GM12892 (cell line): ENCODE data around the gene PLXNB3.
A peak's percentile ranks its signal among the peaks of the same experiment; 100 is the strongest.
"Not testable (repeated sequence)": the region's sequence is repeated elsewhere in the genome, so short reads cannot be mapped to it uniquely, and the experiment has no call there.

Source experiments
- DNase-seq: peaks from one replicate; pipeline ENCODE4 v3.0.0; 2011; ENCODE audit not compliant: insufficient read length
- FAIRE-seq: peaks from 2 replicates; lab custom pipeline; 2011; peaks lifted over from hg19 to GRCh38; lab: Jason Lieb, UNC
- POLR2A ChIP-seq: IDR thresholded peaks from 2 replicates; pipeline ENCODE4 v1.6.1; 2011; ENCODE audit warnings: low read depth, low read length, control low read depth
- POLR2AphosphoS5 ChIP-seq: IDR thresholded peaks from 2 replicates; pipeline ENCODE4 v1.6.1; 2011; ENCODE audit warnings: low read depth, low read length, control low read depth
- TAF1 ChIP-seq: IDR thresholded peaks from 2 replicates; pipeline ENCODE4 v1.6.1; 2011; ENCODE audit warnings: low read depth, mild to moderate bottlenecking, control low read depth, low read length, borderline replicate concordance

The PLXNB3 gene

DNA sequence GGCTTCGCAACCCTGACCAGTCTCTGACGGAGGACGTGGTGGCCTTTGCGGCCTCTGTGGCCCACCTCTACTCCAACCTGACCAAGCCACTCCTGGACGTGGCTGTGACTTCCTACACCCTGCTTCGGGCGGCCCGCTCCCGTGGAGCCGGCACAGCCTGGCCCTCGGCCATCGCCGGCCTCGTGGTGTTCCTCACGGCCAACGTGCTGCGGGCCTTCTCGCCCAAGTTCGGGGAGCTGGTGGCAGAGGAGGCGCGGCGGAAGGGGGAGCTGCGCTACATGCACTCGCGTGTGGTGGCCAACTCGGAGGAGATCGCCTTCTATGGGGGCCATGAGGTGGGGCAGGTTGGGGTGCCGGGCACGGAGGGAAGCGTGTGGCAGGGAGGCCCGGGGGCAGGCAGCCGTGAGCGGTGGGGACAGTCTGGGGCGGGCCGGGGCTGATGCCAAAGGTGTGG is 38.2 kb upstream of the PLXNB3 start:
- DNase-seq, result no peak
- no peak for FAIRE-seq
- no peak for TF ChIP-seq POLR2A
- no peak for TF ChIP-seq POLR2AphosphoS5
- no peak for TF ChIP-seq TAF1

DNA sequence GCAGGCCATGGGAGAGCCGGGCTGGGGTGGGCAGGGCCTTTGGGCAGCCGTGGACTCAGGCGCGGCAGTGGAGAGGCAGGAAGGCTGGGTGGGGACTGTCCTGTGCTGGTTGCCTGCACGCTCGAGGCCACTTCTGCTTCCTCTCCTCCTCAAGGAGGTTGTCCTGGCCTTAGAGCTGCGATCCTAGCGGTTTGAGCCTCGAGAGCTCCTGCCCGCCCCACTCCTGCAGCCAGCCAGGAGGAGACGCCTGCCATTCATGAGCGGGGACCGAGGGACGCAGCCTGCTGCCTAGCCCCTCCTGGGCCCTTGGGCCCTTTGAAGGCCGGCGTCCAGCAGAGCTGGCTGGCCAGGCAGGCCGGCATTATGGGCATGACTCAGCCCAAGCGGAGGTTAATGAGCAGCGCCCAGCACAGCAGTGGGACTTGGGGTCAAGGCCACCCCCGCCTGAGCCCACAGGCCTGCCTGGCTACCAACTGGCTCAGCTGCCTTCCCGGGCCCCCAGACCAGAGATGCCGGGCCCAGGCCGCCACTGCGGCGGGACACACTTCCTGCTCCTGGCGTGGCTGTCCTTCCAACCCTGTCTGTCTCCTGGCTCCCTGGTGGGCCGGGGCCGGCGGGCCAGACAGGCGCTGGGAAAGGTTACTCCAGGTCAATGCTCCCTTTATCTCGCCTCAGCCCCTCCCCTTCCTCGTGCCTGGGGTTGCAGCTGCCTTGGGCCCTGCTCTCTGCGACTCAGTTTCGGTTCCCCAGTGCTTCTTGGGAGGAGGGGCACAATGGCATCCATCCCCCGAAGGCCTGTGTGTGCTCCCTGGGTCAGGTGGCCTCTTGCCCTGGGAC is 37.5 kb upstream of the PLXNB3 start:
- DNase-seq, result peak; percentile 82
- no peak for TF ChIP-seq POLR2AphosphoS5
- no peak for TF ChIP-seq POLR2A
- TF ChIP-seq TAF1, result no peak
- peak; percentile 86 for FAIRE-seq

DNA sequence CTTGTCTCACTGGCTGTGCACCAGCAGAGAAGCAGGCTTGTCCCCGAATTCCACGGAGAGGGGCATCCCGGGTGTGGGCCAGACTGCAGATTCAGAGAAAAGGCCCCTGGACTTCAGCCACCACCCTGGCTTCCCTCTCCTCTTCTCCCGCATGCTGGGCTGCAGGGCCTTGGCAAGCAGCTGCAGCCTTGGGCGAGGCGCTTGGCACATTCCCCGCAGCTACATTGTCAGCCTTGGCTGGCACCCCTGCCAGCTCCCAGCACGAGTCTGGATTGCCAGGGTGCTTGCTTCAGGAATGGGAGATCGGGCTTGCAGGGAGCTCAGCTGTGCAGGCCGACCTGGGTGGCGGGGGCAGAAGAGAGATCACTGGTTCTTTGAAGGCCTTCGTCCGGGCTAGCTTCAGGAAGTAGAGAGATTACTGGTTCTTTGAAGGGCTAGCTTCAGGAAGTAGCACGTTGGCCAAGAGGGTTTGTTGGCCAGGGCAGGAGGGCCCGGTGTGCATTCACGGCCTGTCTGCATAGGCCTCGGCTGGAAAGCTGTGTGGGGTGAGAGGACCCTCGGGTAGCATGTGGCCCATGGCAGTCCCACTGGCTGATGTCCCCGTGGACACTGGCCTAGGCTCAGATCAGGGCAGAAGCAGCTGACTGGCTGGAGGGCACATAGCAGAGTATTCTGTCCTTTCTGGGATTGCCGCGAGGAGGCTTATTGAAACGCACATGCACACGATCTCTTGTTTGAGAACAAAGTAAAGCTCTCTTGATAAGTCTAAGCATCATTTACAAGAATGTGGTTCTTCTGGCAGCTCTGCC is 36.7 kb upstream of the PLXNB3 start:
- no peak for FAIRE-seq
- TF ChIP-seq POLR2A, result no peak
- TF ChIP-seq POLR2AphosphoS5, result no peak
- no peak for TF ChIP-seq TAF1
- DNase-seq, result no peak

DNA sequence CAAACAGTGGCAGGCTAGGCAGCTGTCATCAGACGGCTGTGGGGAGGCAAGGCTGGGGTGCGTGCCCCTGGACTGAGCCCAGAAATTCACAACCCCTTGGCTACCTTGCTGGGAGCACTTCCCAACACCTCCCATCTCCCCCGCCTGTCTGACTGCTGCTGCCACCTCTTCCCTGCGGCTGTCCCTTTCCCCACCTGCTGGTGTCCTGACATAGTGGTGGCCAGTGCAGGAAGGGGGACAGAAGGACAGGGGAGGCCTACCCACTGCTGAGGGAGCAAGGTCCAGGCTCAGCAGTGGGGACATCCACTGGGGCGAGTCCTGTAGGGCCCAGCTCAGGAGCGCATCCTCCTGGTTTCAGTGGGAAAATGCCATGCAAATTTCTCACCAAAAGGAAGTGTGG is 36.0 kb upstream of the PLXNB3 start:
- FAIRE-seq (no peak), DNase-seq (no peak)
- TF ChIP-seq POLR2A, result no peak
- no peak for TF ChIP-seq TAF1
- TF ChIP-seq POLR2AphosphoS5, result no peak

DNA sequence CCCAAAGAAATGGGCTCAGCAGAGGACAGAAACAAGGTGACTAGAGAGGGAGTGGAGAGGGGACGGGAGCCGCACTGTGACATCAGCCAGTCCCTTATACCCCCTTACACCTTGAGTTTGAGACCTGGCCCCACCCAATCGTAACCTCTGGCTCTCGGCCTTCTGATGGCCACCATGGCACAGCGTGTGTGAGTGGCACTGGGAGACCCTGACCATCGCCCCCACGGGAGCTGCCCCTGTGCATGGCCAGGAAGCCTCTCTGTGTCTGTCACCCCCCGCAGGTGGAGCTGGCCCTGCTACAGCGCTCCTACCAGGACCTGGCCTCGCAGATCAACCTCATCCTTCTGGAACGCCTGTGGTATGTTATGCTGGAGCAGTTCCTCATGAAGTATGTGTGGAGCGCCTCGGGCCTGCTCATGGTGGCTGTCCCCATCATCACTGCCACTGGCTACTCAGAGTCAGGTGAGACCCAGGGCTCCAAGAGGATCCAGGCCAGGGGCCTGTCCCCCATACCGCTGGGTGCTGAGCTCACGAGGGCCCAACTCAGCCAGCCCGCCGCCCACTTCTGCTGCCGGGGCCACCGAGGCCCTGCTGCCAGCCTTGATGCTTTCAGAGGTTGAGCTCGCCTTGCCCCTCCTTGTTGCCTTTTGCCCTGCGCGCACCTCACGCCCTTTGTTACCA is 35.0 kb upstream of the PLXNB3 start:
- DNase-seq, result no peak
- no peak for FAIRE-seq
- TF ChIP-seq POLR2AphosphoS5 (no peak), POLR2A (no peak), TAF1 (no peak)

DNA sequence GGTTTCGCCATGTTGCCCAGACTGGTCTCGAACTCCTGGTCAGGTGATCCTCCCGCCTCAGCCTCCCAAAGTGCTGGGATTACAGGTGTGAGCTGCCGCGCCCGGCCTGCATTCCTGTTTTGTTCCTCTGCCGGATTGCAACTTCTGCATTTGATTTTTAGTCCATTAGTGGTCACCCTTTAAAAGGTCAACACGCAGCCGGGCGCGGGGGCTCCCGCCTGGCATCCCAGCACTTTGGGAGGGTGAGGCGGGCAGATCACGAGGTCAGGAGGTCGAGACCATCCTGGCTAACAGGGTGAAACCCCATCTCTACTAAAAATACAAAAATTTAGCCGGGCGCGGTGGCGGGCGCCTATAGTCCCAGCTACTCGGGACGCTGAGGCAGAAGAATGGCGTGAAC is 33.9 kb upstream of the PLXNB3 start:
- not testable (repeated sequence) for FAIRE-seq, DNase-seq

DNA sequence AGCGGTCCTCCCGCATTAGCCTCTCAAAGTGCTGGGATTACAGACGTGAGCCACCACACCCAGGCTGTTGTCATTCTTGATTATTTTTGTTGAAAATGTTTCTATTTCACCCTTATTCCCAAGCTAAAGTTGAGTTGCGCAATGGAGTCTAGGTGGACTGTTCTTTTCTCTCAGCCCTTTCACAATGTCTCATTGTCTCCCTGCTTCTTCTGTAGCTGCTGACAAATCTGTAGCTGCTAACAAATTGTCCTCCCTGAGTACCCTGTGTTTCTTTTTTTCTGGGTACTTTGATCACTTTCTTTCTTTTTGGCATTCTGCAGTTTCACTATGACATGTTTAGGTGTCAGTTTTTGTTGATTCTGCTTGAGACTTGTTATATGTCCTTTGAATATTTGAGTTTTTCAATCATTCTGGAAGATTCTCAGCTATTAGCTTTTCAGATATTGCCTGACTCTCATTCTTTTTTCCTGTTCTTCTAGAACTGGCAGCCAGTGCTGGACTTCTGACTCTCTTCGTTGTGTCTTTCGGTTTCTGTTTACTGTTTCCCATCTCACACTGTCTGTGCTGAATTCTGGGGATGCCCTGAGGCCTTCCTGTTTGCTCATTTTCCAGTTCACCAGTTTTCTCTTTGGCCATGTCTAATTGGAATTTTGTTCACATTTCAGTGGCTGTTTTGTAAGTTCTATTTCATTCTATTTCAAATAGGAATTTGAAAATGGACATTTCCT is 32.8 kb upstream of the PLXNB3 start:
- no peak for FAIRE-seq
- no peak for DNase-seq

DNA sequence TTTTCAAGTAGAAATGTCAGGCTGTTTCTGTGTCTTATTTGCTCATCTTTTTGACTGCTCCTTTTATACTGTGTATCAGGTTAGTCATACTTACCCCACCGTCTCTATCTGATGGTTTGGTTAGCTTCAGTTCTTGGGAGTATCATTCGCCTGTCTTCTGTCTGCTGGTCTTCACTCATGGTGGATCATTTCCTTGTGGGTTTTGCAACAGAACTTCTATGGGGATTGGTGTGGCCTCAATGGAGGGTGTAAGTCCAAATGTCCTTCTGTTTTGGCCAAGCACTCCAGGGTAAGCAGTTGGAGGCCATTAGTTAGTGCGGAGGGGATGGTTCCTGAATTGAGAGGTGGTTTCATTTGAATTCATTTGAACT is 32.2 kb upstream of the PLXNB3 start:
- no peak for TF ChIP-seq POLR2A
- no peak for TF ChIP-seq TAF1
- TF ChIP-seq POLR2AphosphoS5, result no peak
- no peak for DNase-seq
- FAIRE-seq, result no peak

More for the DNA sequence above, 32.8 kb upstream of the PLXNB3 start:
- no peak for TF ChIP-seq POLR2AphosphoS5

DNA sequence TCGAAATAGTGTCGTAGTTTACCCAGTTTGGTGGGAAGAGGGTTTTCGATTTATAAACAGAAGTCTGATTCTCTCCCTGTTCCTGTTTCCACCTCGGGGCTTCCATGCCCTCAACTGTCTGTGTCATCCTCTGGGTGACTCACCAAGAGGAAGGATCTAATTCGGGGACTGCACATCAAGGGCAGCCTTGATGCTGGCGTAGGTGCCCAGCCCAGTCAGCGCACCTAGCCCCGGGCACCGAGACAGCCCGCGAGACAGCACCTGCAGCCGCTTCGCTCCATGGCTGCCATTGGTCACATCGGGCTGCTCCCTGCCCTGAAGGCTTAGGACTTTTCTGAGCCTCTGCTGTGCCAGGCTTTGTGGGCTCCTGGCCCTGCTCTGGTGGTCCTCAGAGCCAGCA is 31.6 kb upstream of the PLXNB3 start:
- no peak for DNase-seq
- TF ChIP-seq POLR2AphosphoS5, result no peak
- TF ChIP-seq TAF1, result no peak
- no peak for TF ChIP-seq POLR2A
- FAIRE-seq, result no peak

DNA sequence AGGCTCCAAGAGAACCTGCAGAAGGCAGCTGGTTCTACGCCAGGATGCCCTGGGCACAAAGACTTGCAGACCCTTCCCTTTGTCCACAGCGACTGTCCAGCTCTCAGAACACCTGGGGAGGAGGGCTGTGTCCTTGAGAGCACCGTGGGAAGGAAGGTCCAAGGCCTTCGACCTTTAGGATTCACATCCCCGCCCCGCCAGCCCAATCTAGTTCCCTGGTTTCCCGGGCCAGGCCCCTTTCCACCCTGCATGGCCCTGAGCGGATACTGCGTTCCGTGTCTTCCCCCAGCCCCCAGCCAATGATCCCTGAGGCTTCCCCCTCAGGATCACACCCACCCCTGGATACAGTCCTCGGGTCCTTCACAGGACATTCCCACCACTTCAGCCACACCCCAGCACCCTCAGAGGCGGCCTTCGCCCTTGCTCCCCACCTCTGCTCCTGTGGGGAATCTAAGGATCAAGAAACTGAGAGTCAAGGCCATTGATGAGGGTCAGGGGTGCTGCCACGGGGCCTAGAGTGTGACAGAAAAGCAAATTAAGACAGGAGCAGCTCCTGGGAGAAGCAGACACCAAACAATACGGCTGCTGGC is 30.3 kb upstream of the PLXNB3 start:
- no peak for FAIRE-seq
- DNase-seq, result no peak

More for the DNA sequence above, 30.3 kb upstream of the PLXNB3 start:
- TF ChIP-seq POLR2AphosphoS5, result no peak
- TF ChIP-seq TAF1, result no peak
- no peak for TF ChIP-seq POLR2A
